Astrocyte (in vitro differentiated cells and primary cell): ENCODE measurements around the gene PTGIR. TPM values are rescaled to one million over a fixed set of nuclear protein-coding genes. Genes with fewer than 3 reads are reported as not detected.

Source experiments
- DNase-seq: peaks from one replicate; pipeline ENCODE4 v3.0.0-alpha.2; 2010; ENCODE audit warnings: low read depth
- FAIRE-seq: peaks from 2 replicates; lab custom pipeline; 2011; peaks lifted over from hg19 to GRCh38; lab: Jason Lieb, UNC
- H2AFZ ChIP-seq: 2 replicates; pipeline ENCODE4 v1.6.0; 2012; ENCODE audit warnings: low read depth, low read length, inconsistent platforms
- H3K27ac ChIP-seq: 2 replicates; pipeline ENCODE4 v1.5.1; 2011; ENCODE audit warnings: low read depth, low read length, inconsistent platforms
- H3K27me3 ChIP-seq: 2 replicates; pipeline ENCODE4 v1.6.0; 2011; ENCODE audit warnings: low read length, inconsistent platforms; ENCODE audit not compliant: insufficient read depth
- H3K36me3 ChIP-seq: 2 replicates; pipeline ENCODE4 v1.5.1; 2011; ENCODE audit warnings: low read length, inconsistent platforms; ENCODE audit not compliant: insufficient read depth
- H3K4me1 ChIP-seq: 2 replicates; pipeline ENCODE4 v1.5.1; 2011; ENCODE audit warnings: low read length, inconsistent platforms; ENCODE audit not compliant: insufficient read depth
- H3K4me2 ChIP-seq: 2 replicates; pipeline ENCODE4 v1.6.0; 2012; ENCODE audit warnings: low read length, inconsistent platforms
- H3K4me3 ChIP-seq: 2 replicates; pipeline ENCODE4 v1.5.1; 2011; ENCODE audit warnings: low read depth, mild to moderate bottlenecking, low read length, inconsistent platforms; ENCODE audit not compliant: insufficient read depth
- H3K79me2 ChIP-seq: 2 replicates; pipeline ENCODE4 v1.6.0; 2012; ENCODE audit warnings: mild to moderate bottlenecking, low read length, inconsistent platforms; ENCODE audit not compliant: insufficient read depth
- H3K9ac ChIP-seq: 2 replicates; pipeline ENCODE4 v1.6.0; 2012; ENCODE audit warnings: mild to moderate bottlenecking, low read length, inconsistent platforms
- H3K9me3 ChIP-seq: 2 replicates; pipeline ENCODE4 v1.5.1; 2012; ENCODE audit warnings: low read depth, mild to moderate bottlenecking, low read length, inconsistent platforms; ENCODE audit not compliant: insufficient read depth
- H4K20me1 ChIP-seq: 2 replicates; pipeline ENCODE4 v1.6.0; 2012; ENCODE audit warnings: low read length, inconsistent platforms; ENCODE audit not compliant: insufficient read depth
- H3K27ac Mint-ChIP-seq: one replicate; pipeline ENCODE4 v1.8.0; 2021; ENCODE audit warnings: mild to moderate bottlenecking, mixed read lengths; ENCODE audit not compliant: unreplicated experiment
- H3K27me3 Mint-ChIP-seq: one replicate; pipeline ENCODE4 v1.8.0; 2021; ENCODE audit warnings: low read depth, mixed read lengths; ENCODE audit not compliant: unreplicated experiment
- H3K36me3 Mint-ChIP-seq: one replicate; pipeline ENCODE4 v1.8.0; 2021; ENCODE audit warnings: low read depth, mixed read lengths; ENCODE audit not compliant: unreplicated experiment
- H3K4me1 Mint-ChIP-seq: one replicate; pipeline ENCODE4 v1.8.0; 2021; ENCODE audit warnings: low read depth, mixed read lengths; ENCODE audit not compliant: unreplicated experiment
- H3K4me3 Mint-ChIP-seq: one replicate; pipeline ENCODE4 v1.8.0; 2021; ENCODE audit warnings: mild to moderate bottlenecking, moderate library complexity, mixed read lengths; ENCODE audit not compliant: unreplicated experiment
- H3K9me3 Mint-ChIP-seq: one replicate; pipeline ENCODE4 v1.8.0; 2021; ENCODE audit warnings: mild to moderate bottlenecking, mixed read lengths; ENCODE audit not compliant: unreplicated experiment
- EZH2 ChIP-seq: IDR thresholded peaks from 2 replicates; pipeline ENCODE4 v1.6.1; 2012; ENCODE audit warnings: mild to moderate bottlenecking, low read length, inconsistent platforms; ENCODE audit not compliant: insufficient read depth
- total RNA-seq: library from RNA; stranded (reverse); gene quantifications from 2 replicates; pipeline ENCODE4 v1.2.1, GENCODE V29; 2021
- TF ChIP-seq, protein P1 (sequence below): IDR thresholded peaks from 2 replicates; pipeline ENCODE4 v1.5.1; 2011; ENCODE audit warnings: low read depth, mild to moderate bottlenecking, inconsistent platforms, low read length, moderate library complexity; ENCODE audit not compliant: insufficient read depth

PTGIR gene
- total RNA-seq, 1 donor from 2014 or later, result 0.52 TPM

DNA sequence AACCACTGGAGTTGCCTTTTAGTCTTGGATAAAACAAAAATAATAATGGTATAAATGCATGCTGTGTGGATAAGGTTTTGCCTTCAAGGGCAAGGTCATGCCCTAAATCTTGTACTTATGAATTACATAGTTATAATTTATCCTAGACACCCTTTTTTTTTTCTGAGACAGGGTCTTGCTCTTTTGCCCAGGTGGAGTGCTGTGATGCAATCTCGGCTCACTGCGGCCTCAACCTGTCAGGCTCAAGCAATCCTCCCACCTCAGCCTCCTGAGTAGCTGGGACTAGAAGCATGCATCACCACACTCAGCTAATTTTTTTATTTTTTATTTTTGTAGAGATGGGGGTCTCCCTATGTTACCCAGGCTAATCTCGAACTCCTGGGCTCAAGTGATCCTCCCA, 43.8 kb upstream of the PTGIR start:
- no peak for FAIRE-seq
- H3K27me3 Mint-ChIP-seq, result peaks cover 5% of the 10 kb centered on the region
- Histone ChIP-seq H3K79me2 (no peaks in the 10 kb centered on the region), H3K9ac (no peak overlapping the region), H3K4me3 (no peak overlapping the region), H3K4me2 (no peak overlapping the region), H3K4me1 (no peaks in the 10 kb centered on the region), H3K36me3 (no peaks in the 10 kb centered on the region), H2AFZ (no peak overlapping the region), H4K20me1 (no peaks in the 10 kb centered on the region), H3K9me3 (no peaks in the 10 kb centered on the region), H3K27ac (no peak overlapping the region), H3K27me3 (no peaks in the 10 kb centered on the region)
- no peak for DNase-seq
- H3K4me3 Mint-ChIP-seq, result no peak overlapping the region
- peaks cover 2% of the 10 kb centered on the region for H3K9me3 Mint-ChIP-seq
- no peak for TF ChIP-seq EZH2
- TF ChIP-seq, protein P1, sequence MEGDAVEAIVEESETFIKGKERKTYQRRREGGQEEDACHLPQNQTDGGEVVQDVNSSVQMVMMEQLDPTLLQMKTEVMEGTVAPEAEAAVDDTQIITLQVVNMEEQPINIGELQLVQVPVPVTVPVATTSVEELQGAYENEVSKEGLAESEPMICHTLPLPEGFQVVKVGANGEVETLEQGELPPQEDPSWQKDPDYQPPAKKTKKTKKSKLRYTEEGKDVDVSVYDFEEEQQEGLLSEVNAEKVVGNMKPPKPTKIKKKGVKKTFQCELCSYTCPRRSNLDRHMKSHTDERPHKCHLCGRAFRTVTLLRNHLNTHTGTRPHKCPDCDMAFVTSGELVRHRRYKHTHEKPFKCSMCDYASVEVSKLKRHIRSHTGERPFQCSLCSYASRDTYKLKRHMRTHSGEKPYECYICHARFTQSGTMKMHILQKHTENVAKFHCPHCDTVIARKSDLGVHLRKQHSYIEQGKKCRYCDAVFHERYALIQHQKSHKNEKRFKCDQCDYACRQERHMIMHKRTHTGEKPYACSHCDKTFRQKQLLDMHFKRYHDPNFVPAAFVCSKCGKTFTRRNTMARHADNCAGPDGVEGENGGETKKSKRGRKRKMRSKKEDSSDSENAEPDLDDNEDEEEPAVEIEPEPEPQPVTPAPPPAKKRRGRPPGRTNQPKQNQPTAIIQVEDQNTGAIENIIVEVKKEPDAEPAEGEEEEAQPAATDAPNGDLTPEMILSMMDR, result no peak
- no peak overlapping the region for H3K27ac Mint-ChIP-seq
- peaks cover 6% of the 10 kb centered on the region for H3K4me1 Mint-ChIP-seq
- peaks cover 16% of the 10 kb centered on the region for H3K36me3 Mint-ChIP-seq

DNA sequence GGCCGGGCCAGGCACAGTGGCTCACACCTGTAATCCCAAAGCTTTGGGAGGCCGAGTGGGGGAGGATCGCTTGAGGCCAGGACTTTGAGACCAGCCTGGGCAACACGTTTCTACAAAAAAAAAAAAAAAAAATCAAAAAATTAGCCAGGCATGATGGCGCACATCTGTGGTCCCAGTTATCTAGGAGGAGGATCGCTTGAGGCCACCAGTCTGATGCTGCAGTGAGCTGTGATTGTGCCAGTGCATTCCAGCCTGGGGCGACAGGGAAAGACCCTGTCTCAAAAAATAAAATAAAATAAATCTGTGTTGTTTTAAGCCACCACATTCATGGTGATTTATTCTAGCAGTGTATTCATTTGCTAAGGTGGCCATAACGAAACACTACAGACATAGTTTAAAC, 40.2 kb upstream of the PTGIR start:
- Histone ChIP-seq H3K79me2 (no peaks in the 10 kb centered on the region), H3K9me3 (no peaks in the 10 kb centered on the region), H4K20me1 (no peaks in the 10 kb centered on the region), H3K9ac (no peak overlapping the region), H3K27me3 (no peaks in the 10 kb centered on the region), H3K27ac (no peak overlapping the region), H3K4me1 (peaks cover 16% of the 10 kb centered on the region), H3K4me3 (no peak overlapping the region), H3K36me3 (no peaks in the 10 kb centered on the region), H3K4me2 (no peak overlapping the region), H2AFZ (no peak overlapping the region)
- Mint-ChIP-seq H3K9me3 (peaks cover 2% of the 10 kb centered on the region), H3K27me3 (peaks cover 5% of the 10 kb centered on the region), H3K27ac (no peak overlapping the region), H3K4me1 (peaks cover 9% of the 10 kb centered on the region), H3K36me3 (peaks cover 3% of the 10 kb centered on the region), H3K4me3 (no peak overlapping the region)
- FAIRE-seq, result no peak
- no peak for DNase-seq
- TF ChIP-seq, protein P1, result no peak
- no peak for TF ChIP-seq EZH2

DNA sequence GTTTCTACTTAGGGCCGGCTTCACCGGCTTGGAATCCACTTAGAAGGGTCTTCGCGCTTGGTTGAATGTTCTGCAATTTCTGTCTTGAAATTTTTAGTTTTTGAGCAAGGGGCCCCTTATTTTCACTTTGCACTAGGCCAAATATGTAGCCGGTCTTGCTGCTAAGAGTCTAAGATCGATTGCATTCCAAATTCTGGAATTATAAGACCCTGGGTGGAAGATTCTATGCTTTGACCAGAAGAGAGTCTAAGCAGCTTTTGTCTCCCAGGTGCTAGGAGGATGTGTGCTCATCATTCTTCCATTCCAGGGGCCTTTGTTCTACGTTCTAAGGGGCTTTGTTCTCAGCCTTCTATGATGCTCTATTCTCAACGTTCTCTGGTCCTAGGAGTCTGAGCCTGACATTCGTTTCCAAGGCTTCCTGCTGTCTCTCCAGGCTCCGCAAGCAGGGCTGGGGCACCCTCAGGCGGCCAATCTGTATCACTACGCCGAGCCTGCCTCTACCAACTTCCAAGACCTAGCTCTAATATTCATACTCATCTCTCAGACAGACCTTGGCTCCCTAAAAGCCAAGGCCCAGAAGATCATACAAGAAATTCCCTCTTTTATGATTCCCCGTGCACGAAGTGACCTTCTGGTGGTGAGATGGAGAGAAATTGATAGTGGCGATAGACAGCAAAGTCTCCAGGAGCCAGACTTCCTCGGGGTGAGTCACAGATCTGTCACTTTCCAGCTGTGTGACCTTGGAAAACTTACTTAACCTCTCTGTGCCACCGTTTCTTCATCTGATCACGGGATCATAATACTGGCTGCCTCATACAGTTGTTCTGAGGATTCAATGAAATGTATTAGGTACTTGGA, 37.1 kb upstream of the PTGIR start:
- Histone ChIP-seq H4K20me1 (peaks cover 6% of the 10 kb centered on the region), H3K27me3 (no peaks in the 10 kb centered on the region), H3K4me2 (peak overlapping the region; percentile 93), H3K9ac (peak overlapping the region; percentile 70), H2AFZ (peak overlapping the region; percentile 70), H3K4me3 (peak overlapping the region; percentile 62), H3K27ac (peak overlapping the region; percentile 58), H3K9me3 (no peaks in the 10 kb centered on the region), H3K4me1 (peaks cover 27% of the 10 kb centered on the region), H3K79me2 (no peaks in the 10 kb centered on the region), H3K36me3 (no peaks in the 10 kb centered on the region)
- Mint-ChIP-seq H3K27me3 (peaks cover 5% of the 10 kb centered on the region), H3K4me3 (peak overlapping the region; percentile 81), H3K4me1 (peaks cover 16% of the 10 kb centered on the region), H3K36me3 (peaks cover 3% of the 10 kb centered on the region), H3K27ac (peak overlapping the region; percentile 73), H3K9me3 (no peaks in the 10 kb centered on the region)
- peak; percentile 74 for FAIRE-seq
- DNase-seq, result peak; percentile 74
- TF ChIP-seq EZH2, result no peak
- TF ChIP-seq, protein P1, result peak; percentile 87
